ENCODE results near the gene TP53.
"Not testable (repeated sequence)": the region's sequence is repeated elsewhere in the genome, so short reads cannot be mapped to it uniquely, and the experiment has no call there.

TP53 gene

GRCh38 chr17:7673239-7673638, 14.1 kb downstream of the TP53 start:
- peak; percentile 37 for FAIRE-seq

- no peak for FAIRE-seq
These were observed 18.8 kb downstream of the TP53 start for GRCh38 chr17:7668482-7668881.

DNA sequence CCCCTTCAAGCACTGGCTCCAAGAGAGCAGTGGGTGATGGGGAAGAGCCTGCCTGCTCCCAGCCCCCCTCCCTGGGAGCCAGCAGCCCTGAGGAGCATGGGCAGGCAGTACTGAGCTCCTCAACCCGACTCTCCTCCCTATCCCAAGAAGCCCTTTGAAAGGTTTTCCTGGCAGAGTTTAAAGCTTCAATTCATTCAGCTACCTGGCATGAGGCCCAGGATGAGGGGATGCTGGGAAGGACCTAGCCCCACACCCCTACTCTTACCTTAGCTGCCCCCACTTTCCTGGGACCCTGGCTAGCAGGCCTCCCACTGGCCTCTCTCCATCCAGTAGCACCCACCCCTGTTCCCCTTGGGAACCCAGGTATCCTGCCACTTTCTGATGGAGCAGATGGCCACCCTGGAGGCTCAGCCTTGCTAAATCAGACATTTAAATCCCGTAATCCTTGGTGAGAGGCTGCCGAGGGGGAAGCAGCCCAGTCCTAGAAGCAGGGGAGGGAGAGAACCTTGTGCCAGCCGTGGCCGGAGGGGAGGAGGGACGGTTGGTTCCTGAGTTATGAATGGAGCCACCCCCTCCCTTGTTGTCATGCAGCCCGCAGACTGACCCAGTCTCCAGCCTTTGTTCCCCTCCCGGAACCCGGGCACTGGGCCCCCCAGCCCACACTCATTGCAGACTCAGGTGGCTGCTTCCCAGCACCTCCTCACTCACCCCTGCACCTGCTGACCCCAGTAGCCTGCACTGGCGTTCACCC, 19.5 kb downstream of the TP53 start:
- FAIRE-seq, result no peak

- FAIRE-seq, result no peak
These were observed 30.2 kb downstream of the TP53 start for GRCh38 chr17:7656958-7657609.

GRCh38 chr17:7655541-7655840, 31.8 kb downstream of the TP53 start:
- no peak for FAIRE-seq

- FAIRE-seq, result no peak
These were observed 32.3 kb downstream of the TP53 start for GRCh38 chr17:7654832-7655540.

DNA sequence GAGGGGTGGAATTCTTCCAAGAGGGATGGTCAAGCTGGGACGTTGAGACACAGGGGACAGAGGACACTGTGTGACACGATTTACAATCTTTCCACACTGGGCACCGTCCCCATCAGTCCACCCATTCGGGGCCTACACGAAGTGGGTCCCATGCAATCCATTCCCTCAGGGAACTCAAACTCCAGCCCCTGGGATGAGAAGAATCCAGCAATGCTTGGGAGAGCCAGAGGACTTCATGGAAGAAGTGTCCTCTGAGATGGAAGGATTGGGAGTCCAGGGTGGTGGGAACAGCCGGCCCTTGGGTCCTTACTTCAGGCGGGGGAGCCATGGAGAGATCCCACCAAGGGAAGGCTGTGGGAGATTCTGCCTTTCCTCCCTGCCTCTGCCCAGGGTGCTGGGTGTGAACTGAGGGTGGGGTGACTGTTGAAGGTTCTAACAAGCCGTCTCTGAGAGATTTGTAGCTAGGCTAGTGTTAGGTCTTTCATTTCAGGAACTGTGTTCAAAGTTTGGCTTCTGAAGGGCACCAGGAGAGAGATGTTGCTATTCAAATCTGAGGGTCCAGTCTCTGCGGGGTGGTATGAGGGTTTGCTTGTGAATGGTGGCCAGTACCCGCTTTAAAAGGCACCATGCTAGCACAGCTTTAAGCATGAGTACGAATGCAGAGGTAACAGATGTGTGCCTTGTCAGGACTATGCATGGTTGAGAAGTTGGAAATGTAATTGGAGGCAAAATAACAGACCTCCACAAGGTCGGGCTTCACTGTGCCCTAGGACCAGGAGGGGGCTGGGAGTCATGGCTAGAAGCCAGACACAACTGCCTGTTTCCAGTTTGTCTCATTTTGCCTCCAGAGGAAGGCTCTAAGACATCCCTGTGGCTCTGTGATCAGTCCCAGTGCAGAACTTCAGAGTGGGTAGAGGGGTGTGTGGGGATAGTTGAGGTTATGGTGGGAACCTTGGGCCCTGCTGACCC, 34.6 kb downstream of the TP53 start:
- FAIRE-seq, result no peak

DNA sequence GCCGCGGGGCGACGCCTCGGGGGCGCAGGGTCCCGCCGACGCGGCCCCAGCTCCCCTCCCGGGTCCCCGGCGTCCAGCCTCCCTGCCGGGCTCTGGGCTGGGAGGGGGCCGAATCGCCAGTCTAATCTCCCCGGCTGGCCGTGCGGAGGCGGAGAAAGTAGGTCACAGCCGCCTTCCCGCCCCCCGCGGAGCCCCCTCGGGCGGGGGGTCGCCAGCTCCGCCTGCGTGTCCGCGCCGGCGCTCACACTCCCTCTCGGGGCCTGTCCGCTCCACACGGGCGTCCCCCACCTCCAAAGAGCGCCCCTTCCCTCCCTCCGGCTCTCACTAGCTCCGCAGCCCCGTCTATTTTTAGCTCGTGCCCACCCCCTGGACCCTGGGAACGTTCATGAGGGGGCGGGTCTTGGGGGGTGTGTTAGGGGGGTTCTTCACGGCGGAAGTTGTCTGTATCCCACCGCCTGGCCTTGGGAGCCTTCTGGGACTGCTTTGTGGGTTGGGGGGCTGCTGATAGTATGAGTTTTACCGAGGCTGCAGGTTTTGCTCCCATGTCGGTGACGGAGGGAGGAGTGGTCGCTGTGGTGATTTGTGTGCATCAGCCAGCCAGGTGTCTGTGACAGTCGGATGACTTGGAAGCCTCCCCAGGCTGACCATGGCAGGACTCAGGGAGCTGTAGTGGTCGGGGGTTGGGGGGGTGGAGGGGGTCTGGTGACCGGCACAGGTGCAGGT, 35.5 kb downstream of the TP53 start:
- no peak for FAIRE-seq

DNA sequence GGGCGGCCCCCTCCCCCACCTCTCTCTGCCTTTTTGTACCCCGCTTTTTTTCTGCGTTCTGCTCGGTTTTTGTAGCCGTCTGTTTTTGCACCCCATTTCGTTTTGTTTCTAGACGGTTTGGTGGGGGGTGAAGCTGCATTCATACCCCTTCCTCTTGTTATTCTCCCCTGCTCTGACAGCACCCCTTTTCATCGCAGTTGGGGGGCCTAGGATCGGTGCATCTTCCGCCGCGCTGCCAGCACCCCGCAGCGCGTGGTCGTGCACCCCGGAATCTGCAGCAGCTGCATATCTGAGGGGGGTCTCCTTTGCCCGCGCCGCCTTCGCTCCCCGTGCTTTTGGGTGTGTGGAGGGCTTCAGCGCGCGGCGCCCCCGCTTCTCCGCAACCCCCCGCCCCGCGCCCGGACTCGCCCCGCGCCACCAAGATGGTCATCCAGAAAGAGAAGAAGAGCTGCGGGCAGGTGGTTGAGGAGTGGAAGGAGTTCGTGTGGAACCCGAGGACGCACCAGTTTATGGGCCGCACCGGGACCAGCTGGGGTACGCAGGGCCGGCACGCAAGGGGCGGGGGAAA, 36.1 kb downstream of the TP53 start:
- FAIRE-seq, result no peak

- no peak for FAIRE-seq
These were observed 36.7 kb downstream of the TP53 start, which contains the start of gene ATP1B2 for GRCh38 chr17:7650509-7651096. TSS of gene ATP1B2 (plus strand) at chr17:7650926. CDS start at chr17:7651519, 593 bp downstream.

DNA sequence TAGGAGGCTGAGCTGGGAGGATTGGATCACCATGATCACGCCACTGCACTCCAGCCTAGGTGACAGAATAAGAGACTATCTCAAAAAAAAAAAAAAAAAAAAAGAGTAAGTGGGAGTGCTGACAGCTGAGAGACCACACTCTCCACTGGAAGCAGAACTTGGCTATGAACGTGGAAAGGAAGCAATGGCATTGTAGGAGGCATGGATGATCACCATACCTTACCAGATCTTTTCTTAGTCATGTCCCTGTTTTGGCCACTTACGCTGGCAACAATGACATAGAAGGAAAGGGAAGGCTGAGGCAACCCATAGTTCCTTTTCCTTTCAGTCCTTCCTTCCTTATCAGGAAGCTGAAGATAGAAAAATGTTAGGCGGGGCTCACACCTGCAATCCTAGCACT, 40.3 kb downstream of the TP53 start:
- no peak for FAIRE-seq

DNA sequence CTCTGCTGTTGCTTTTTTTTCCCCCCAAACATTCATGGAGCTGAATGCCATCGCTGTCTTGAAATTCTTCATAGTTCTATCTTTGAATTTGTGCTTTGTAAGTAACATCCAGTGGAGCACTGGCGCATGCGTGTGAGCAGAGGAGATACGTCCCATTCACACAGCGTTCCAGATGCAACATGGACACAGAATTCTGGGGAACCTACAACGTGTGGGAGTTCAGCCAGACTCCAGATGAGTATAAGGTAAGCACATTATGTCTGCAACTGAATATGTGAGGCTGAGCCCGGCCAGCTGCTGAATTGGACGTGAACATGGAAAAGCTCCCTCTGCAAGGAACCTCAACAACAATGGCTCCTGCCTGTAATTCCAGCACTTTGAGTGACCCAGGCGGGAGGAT, 40.8 kb downstream of the TP53 start:
- no peak for FAIRE-seq

DNA sequence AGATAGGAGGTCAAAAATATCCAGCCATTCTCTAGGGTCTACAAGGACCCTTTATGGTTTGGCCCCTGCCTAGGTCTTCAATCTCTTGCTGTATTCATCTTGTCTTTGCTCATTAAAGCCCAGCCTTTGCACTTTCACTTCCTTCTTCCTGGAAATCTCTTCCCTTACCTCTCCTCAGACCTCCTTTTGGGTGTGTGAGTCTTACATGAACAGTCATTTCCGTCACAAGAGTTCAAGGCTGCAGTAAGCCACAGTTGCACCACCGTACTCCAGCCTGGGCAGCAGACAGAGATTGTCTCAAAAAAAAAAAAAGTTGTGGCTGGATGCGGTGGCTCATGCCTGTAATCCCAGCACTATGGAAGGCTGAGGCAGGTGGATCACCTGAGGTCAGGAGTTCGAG, 42.5 kb downstream of the TP53 start:
- FAIRE-seq, result no peak

DNA sequence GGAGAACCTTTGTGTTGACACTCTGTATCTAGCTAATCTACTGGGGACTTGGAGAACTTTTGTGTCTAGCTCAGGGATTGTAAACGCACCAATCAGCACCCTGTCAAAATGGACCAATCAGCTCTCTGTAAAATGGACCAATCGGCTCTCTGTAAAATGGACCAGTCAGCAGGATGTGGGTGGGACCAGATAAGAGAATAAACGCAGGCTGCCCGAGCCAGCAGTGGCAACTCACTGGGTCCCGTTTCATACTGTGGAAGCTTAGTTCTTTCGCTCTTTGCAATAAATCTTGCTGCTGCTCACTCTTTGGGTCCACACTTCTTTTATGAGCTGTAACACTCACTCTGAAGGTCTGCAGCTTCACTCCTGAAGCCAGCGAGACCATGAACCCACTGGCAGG, 45.7 kb downstream of the TP53 start:
- not testable (repeated sequence) for FAIRE-seq

DNA sequence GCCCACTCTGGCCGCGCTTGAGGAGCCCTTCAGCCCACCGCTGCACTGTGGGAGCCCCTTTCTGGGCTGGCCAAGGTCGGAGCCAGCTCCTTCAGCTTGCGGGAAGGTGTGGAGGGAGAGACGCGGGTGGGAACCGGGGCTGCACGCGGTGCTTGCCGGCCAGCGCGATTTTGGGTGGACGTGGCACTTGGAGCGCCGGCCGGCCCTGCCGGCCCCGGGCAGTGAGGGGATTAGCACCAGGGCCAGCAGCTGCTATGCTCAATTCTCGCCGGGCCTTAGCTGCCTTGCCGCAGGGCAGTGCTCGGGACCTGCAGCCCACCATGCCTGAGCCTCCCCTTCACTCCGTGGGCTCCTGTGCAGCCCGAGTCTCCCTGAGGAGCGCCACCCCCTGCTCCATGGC, 46.5 kb downstream of the TP53 start:
- FAIRE-seq, result no peak

GRCh38 chr17:7636163-7636562, 51.1 kb downstream of the TP53 start:
- no peak for FAIRE-seq

DNA sequence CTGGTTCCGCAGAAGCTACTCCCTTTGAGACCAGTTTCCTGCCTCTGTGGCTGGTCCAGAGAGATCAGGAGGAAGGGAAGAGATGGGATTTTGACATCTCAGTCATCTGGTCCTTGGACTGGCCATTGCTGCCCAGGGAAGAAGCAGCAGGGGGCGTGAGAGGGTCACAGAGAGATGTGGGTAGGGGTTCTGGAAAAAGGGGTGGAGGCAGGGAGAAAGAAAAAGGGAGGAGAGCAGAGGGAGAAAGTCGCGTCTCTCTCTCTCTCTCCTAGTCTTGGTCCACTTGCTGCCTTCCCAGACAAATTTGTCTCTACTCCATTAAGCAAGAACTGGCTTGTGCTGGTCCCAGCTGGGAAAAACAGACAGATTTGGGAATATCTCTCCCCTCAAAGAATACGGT, 52.9 kb downstream of the TP53 start:
- no peak for FAIRE-seq

- no peak for FAIRE-seq
These were observed 54.2 kb downstream of the TP53 start for GRCh38 chr17:7633093-7633492.

GRCh38 chr17:7632492-7632894, 54.8 kb downstream of the TP53 start:
- no peak for FAIRE-seq

GRCh38 chr17:7631398-7632380, 55.6 kb downstream of the TP53 start:
- no peak for FAIRE-seq
